Measurements from ENCODE around the gene SPPL3.

DNA sequence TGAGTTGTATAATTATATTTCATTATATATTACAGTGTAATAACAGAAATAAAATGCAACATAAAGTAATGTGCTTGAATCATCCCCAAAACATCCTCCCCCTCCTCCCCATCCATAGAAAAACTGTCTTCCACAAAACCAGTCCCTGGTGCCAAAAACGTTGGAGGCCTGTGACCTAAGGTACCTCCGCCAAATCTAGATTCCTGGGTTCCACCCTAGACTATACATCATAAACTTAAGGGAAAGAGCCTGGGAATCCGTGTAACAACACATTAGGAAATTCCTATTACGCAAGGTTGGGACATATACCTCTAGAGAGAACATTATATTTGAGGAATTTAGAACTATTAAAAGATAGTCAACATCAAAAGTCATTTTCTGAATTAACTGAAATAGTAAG lies 38.0 kb downstream of the SPPL3 start:
- TF ChIP-seq, protein P1, sequence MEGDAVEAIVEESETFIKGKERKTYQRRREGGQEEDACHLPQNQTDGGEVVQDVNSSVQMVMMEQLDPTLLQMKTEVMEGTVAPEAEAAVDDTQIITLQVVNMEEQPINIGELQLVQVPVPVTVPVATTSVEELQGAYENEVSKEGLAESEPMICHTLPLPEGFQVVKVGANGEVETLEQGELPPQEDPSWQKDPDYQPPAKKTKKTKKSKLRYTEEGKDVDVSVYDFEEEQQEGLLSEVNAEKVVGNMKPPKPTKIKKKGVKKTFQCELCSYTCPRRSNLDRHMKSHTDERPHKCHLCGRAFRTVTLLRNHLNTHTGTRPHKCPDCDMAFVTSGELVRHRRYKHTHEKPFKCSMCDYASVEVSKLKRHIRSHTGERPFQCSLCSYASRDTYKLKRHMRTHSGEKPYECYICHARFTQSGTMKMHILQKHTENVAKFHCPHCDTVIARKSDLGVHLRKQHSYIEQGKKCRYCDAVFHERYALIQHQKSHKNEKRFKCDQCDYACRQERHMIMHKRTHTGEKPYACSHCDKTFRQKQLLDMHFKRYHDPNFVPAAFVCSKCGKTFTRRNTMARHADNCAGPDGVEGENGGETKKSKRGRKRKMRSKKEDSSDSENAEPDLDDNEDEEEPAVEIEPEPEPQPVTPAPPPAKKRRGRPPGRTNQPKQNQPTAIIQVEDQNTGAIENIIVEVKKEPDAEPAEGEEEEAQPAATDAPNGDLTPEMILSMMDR (IDR thresholded peaks at IDR 0.05; ENCODE audit: low read depth, low read length, poor library complexity, severe bottlenecking) = no peak
- no peak for TF ChIP-seq EZH2phosphoT487 (IDR thresholded peaks at IDR 0.05; ENCODE audit: borderline replicate concordance, low read length)
